Vagina (tissue), 2 donors: ENCODE measurements around the gene CHRM2. TPM values are rescaled to one million over a fixed set of nuclear protein-coding genes. Genes with fewer than 3 reads are reported as not detected.

Experiments
- microRNA counts, 2 donors: library from miRNA; unstranded; fragments of <30 nt; microRNA quantifications; one replicate each; lab custom pipeline; 2016 to 2017
- microRNA-seq: library from miRNA; unstranded; fragments of <30 nt; microRNA quantifications from one replicate; pipeline ENCODE4, GENCODE V29; 2017; ENCODE audit warnings: borderline number of aligned reads, borderline replicate concordance
- small RNA-seq: library from RNA; depleted of rRNA; stranded (forward); fragments of <200 nt; gene quantifications from one replicate; pipeline ENCODE3, GENCODE V24; 2016
- total RNA-seq: library from RNA; depleted of rRNA; stranded (reverse); fragments of >200 nt; gene quantifications from one replicate; pipeline ENCODE4 v1.2.3, GENCODE V29; 2016

Gene CHRM2
- total RNA-seq, 1 donor from 2014 or later: 1.2 TPM

MicroRNAs within 50 kb of the gene (microRNA counts, 767-probe panel; counts per million panel counts)
- 238 to 261 counts per million in 2 donors for microRNA hsa-miR-490-3p (lab: Ali Mortazavi, UCI)
- 238 to 261 counts per million in 2 donors for microRNA hsa-miR-490-5p (lab: Ali Mortazavi, UCI)

Small RNA genes lying within 50 kb of the gene (microRNA-seq; reads per million reads assigned to microRNA genes)
- gene MIR490: 2.9 reads per million

Small RNA genes lying within 50 kb of the gene (small RNA-seq; reads per million reads assigned to genes)
- not detected for gene KRT8P51
- not detected for gene MIR490
